Fibroblast of upper back skin (primary cell): ENCODE results near the gene ATP6V0A1.
"Not testable (repeated sequence)": the region's sequence is repeated elsewhere in the genome, so short reads cannot be mapped to it uniquely, and the experiment has no call there.

Experiments used
- DNase-seq: peaks from one replicate; pipeline ENCODE4 v3.0.0-alpha.2; 2013

ATP6V0A1 gene

DNA sequence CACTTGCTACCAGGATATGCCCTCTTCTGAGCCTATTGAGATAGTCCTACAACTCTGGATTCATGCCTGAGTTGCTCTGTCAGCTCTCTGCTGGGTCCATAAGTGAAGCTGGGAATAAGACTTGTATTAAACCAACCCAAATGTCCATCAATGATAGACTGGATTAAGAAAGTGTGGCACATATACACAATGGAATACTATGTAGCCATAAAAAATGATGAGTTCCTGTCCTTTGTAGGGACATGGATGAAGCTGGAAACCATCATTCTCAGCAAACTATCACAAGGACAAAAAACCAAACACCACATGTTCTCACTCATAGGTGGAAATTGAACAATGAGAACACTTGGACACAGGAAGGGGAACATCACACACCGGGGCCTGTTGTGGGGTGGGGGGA lies 19.1 kb downstream of the ATP6V0A1 start:
- DNase-seq, result not testable (repeated sequence)

DNA sequence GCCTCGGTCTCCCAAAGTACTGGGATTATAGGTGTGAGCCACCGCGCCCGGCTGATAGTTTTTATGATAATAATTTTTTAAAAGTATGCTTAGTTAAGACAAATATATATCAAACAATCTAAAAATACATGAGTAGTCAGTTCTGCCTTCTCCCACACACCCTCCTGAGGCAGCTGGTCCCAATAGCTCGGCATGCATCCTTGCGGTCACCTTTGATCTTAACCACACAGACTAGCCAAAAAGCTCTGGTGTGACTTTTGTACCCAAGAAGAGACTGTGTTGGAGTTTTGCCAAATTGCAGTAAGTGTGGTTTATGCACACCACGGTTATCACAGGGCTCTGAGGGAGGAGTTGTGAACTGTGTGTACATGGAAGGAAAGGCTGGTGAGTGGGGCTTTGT lies 25.6 kb downstream of the ATP6V0A1 start:
- DNase-seq, result peak; percentile 9

DNA sequence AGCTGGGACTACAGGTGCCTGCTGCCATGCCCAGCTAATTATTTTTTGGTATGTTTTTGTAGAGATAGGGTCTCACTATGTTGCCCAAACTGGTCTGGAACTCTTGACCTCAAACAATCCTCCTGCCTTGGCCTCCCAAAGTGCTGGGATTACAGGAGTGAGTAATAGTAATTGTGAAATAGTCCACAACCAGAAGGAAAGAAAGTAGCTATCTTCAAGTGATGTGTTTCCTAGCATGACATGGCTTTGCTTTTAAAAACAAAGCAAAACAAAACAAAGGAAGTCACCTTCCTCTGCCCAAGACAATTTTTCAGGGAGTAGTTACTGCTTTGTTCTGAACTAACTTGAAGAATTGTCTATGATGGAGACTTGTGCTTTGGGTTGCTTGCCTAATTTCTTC lies 27.0 kb downstream of the ATP6V0A1 start:
- no peak for DNase-seq

DNA sequence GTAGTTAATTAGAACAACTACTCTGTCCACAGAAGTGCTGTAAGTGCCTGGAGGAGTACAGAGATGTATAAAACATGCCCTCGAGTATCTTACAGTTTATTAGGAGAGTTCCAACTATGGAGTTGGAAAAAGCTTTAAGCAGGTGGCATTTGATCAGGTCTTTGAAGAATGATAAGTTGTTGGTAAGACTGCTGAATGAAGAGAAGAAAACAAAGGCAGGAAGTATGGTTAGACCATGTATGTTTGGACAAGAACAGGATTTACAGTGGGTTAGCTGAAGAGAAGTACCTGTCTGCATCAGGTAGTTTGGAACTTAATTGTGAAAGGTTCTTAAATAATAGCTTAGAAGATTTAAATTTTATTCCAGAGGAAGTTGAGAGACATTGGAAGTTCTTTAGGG lies 29.4 kb downstream of the ATP6V0A1 start:
- DNase-seq, result no peak

DNA sequence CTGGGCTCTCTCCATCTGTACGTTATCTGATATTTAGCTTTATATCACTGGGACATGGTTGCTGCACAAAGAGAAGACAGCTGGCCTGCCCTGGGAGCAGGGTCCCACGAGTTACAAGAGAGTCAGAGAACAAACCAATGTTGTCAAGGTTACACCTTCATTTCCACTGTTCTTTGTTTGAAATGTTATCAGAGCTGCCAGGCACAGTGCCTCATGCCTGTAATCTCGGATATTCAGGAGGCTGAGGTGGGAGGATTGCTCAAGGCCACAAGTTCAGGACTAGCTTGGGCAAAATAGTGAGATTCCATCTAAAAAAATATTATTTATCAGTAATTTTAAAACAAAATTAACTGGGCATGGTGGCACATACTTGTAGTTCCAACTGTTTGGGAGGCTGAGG lies 34.6 kb downstream of the ATP6V0A1 start:
- DNase-seq, result no peak

DNA sequence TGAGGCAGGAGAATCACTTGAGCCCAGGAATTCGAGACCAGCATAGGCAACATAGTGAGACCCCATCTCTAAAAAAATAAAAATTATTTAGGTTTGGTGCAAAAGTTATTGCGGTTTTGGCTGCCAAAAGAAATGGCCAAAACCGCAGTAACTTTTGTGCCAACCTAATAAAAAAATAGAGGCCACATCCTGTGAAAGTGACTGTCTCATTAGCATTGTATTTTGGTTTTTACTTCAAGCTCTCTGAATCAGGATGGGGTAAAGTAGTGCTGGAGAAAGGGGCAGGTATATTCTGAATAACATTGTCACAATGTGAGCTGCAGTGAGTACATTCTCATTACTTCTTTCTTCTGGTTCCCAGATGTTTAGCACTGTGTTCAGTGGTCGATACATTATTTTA lies 36.0 kb downstream of the ATP6V0A1 start:
- DNase-seq, result no peak

DNA sequence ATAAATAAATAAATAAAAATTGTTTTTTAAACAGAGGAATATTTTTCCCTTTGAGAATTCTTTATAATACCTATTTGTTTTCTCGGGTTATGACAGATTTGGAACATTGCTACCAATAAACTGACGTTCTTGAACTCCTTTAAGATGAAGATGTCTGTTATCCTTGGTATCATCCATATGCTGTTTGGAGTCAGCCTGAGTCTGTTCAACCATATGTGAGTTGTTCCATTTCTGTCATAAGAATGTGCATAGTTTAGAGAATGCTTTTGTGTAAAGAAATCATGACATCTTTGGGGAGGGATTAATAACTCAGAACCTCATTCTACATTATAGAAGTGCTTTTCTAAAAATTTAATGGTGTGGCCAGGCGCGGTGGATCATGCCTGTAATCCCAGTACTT lies 40.1 kb downstream of the ATP6V0A1 start:
- no peak for DNase-seq

DNA sequence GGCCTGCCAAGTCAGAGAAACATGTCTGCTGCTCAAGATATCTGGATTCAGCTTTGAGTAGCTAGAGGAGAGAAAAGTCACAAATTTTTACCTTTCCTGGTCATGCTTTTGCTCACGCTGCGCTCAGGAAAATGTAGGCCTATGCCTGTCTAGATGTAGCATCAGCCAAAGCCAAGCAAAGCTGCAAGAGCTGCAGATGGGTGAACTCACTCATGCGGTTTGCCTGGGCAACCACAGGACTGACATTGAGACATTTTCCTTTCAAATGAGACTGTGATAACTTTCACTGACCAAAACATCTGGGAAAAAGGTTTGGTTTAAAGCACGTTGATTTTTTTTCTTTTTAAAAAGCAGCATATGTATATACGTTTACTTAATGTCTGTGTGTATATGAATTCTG lies 43.4 kb downstream of the ATP6V0A1 start:
- DNase-seq, result no peak

DNA sequence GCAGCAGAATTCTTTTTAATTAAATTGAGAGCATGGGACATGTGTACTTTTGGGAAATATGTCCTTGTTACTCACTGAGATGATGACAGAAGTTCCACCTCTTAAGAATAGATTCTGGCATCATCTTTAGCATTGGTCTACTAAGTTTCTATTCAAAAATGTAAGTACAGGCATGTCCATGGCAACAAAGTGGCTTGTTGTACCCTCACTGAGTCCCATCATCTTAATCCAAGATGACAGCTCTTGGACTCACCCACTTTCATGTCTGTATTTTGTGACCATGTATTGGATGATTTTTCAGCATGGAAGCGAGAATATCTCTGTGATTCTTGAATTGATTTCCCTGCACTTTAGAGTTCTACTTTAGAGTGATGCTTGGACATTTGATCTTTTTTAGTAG lies 44.2 kb downstream of the ATP6V0A1 start:
- no peak for DNase-seq

DNA sequence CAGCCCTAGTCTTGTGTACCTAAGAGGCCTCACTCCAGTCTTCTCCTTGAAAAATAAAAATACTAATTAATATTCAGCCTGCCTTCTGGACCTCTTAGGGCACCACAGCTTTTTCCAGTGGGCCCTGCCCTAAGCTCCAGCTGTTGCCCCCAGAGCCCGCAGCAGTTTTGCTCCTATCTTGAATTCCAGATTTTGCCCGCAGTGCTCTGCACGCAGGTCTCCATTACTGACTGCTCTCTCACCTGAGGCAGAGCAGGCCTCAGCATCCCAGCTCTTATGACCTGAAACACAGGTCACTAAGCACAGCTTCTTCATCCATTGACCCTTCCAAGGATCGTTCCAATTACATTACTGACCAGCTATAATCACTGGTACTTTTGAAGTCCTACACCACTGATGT lies 49.0 kb downstream of the ATP6V0A1 start:
- no peak for DNase-seq

DNA sequence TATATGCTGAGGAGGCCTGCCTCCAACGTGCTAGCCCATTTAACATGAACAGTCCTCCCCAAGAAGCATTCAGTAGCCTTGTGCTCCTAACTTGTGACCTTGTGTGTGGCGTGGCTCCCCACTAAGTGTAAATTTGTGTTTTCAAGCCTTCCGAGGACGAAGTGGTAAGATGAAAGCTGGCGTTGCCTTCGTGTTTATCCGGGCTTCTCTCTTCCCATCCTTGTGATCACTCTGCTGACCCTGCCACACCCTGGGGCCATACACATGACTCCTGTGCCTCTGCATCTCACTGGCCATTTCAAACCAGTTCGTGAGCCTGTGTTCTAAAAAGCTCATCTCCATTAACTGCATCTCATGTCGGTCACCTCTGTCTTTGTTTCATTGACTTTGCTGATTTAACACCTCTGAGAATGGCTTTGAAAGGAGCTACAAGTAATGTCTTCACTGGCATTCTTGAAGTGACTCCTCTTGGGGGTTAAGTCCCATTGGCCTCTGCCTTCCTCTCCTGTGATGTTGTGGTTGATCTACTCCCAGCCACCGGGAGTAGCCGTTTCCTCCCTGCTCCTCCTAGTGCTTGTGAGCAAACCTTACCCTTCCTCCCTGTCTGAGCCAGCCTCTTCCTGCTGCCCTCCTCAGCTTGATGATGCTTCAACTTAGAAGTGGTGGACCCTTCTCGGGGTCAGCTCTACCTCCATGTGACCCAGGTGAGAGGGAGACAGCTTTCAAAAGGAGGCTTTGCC lies 49.9 kb downstream of the ATP6V0A1 start:
- no peak for DNase-seq

DNA sequence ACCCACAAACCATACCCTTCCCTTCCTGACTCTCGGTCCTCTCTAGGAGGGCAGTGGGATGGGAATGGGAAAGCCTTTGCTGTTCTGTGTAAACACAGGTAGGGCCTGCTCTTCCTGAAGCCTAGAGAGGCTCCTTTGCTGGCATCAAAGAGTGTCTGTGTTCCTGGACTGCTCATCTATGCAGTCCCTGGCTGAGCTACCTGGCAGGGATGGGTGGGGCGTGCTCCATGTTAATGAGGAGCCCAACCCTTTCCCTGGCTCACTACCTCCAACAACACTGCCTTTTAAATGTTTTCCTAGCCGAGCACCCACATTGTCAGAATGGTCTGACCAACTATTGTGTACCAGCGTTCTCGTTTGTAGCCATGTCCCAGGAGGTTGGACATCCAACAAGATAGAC lies 50.7 kb downstream of the ATP6V0A1 start:
- no peak for DNase-seq

DNA sequence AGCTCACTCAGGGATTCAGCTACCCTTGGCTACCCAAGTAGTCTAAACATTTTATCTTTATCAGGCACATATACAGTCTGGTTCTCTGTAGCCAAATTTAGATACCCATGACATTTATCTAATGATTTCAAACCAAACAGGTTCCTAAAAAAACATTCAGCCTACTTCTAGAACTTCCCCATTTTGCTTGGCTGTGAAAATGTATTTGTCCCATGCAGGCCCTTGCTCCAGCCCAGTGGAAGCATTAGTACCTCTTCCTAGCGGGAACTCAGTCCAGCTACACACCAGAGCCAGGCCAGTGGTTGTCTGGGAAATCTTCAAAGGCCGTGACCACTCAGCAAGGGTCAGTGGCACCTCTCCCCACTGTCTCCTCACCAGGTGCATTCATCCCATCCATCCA lies 51.2 kb downstream of the ATP6V0A1 start:
- DNase-seq, result no peak

DNA sequence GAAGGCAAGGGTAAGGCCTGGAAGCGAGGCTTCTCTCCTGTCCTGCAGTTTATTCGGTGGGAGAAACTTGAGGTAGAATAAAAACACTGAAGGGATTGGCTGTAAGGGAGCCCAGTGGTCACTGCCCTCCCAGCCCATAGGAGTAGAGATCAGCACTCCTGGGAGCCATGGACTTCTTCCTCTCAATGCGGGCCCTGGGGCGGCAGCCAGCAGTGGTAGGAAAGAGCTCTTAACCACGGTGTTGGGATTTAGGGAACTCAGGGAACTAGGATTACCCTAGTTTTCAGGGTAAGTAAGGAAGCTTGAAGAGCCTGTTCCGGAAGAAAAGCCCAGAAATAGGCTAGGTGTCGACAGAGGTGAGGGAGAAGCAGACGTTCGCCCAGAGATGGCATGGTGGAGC lies 53.6 kb downstream of the ATP6V0A1 start:
- no peak for DNase-seq

DNA sequence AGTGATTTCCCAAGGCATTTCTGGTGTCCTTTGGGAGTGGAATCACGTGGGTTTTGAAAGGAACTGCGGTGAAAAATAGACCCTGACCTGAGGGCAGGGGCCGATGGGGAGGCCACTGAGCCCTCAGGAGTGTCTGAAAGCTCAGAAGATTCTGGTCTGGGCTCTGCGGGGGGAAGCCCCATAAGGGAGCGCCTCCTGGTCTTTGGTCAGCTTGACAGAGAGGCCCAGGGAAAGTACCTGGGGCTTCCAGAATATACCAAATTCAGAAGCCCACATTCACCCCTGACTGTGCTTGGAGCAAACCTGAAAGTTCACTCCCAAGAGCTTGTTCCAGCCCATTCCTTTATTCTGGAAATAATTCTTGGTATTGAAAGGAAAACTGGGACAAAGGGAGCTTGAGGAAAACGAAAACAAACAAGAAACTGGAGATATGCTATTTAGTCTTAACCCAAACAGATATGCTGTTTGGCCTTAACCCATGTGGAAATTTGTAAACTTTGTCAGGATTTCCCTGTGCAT lies 54.1 kb downstream of the ATP6V0A1 start:
- DNase-seq, result no peak

DNA sequence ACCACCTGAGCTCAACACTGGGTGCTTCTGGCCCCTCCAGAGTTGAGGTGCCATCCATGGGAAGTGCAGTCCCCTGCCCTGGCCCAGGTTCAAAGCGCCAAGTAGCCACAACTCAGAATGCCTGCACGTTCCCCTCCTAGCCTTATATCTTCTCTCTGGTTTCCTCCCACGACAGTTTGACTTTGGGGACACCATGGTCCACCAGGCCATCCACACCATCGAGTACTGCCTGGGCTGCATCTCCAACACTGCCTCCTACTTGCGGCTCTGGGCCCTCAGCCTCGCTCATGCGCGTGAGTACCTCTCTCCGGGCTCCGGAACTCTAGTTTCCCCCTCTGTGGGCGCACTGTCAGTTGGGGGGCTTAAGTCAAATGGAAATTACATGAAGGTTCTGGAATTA lies 55.0 kb downstream of the ATP6V0A1 start:
- no peak for DNase-seq

DNA sequence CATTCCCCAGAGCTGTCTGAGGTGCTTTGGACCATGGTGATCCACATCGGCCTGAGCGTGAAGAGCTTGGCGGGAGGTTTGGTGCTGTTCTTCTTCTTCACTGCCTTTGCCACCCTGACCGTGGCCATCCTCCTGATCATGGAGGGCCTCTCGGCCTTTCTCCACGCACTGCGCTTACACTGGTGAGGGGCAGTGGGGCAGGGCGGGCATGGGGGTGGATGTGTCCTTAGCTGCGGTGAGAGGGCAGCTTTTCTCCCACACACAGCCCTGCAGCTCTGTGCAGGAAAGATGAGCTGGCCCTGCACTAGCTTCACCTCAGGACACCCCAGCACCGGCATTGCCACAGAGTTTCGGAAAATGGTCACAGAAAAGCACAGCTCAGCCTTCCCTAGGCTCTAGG lies 55.6 kb downstream of the ATP6V0A1 start:
- no peak for DNase-seq

DNA sequence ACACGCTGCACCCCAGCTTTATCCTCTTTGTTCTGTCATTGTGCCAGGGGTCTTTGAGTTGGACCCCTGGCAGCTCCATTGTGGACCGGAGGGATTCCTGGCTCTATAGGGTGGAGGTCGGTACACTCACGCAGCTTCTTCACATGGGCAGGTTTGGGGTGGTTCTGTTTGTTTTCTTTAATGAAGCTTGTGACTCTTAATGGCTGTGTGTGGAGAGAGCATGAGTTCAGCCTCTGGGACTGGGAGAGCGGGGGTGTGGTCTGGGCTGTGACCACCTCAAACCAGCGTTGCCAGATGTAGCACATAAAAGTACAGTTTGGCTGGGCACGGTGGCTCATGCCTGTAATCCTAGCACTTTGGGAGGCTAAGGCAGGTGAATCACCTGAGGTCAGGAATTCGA lies 56.2 kb downstream of the ATP6V0A1 start:
- DNase-seq, result no peak

DNA sequence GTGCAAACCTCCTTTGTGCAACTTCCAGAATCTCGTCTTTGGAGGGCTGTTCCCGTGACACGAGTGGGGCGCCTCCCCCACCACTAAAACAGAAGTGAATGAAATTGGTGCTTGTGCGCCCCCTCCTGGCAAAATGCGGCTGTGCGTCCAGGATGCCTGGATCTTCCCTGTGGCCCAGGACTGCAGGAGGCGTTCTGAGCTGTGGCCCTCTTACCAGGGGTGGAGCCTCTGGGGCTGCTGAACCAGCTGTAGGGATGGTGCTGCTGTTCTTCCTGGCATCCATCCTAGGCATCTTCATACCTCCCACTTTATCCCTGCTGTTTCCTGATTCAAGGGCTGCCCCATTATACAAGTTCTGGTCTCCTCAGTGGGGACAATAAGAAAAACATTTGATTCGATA lies 58.8 kb downstream of the ATP6V0A1 start:
- peak; percentile 95 for DNase-seq

DNA sequence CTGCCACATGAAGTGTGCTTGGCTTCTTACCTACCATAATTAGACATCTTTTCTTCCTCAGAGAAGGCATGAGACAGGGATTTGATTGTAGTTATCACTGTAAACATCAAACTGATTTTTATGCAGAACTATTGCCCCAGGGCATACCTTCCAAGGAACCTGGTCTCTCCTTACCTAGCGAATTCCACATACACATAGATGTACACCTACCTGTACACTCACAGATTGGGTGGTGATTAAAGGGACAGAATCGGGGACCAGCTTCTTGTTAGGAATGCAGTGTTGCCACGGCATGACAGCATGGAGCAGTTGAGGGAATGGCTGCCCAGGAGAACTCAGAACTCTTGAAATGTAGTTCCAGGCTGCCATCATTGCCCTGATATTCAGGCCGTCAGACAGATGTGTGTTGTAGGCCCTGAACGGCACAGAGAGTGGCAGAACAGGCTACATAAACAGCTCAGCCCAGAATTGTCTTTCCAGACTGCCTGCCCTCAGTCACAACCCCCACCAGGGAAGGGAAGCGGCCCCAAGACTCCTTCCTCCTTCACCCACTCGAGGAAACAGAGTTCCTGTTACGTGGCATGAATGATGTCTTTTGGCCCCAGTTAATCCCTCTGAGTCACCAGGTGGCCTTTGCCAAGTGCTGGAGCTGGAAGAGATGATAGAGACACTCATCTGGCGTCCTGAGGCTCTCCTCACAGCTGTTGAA lies 59.5 kb downstream of the ATP6V0A1 start:
- peak; percentile 99 for DNase-seq

DNA sequence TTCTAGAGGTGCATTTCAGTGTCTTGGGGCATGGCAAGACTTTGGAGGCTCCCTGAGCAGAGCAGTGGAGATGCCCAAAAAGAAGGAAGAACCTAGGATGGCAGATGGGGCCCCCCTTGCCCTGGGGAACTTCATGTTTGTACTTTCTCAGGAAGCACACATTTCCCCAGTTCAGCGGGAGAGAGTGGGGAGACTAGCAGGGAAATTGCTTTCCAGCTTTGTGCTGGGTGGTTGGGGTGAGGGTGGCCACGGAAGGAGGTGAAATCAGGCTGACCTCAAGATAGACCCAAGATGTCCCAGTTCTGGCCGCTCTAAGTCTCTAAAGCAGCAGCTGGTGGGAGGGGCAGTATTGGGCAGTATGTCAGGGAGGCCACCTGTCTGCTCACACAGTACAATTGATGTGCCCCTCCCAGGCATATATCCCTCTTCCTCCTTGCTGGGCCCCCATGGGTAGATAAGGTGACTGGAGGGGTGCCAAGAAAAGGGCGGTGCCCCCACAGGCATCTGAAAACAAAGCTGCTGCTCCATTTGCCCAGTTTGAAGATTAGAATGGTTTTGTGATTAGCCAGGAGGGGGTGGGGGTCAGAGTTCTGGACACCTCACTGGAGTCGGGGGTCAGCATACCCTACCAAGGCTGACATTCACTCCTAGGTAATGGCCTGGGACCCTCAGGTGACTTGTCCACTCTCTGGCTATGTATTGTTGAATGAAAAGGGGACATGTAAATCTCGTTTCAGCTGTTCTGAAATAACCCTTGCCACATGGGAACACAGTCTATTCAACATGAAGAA lies 60.3 kb downstream of the ATP6V0A1 start:
- peak; percentile 44 for DNase-seq

DNA sequence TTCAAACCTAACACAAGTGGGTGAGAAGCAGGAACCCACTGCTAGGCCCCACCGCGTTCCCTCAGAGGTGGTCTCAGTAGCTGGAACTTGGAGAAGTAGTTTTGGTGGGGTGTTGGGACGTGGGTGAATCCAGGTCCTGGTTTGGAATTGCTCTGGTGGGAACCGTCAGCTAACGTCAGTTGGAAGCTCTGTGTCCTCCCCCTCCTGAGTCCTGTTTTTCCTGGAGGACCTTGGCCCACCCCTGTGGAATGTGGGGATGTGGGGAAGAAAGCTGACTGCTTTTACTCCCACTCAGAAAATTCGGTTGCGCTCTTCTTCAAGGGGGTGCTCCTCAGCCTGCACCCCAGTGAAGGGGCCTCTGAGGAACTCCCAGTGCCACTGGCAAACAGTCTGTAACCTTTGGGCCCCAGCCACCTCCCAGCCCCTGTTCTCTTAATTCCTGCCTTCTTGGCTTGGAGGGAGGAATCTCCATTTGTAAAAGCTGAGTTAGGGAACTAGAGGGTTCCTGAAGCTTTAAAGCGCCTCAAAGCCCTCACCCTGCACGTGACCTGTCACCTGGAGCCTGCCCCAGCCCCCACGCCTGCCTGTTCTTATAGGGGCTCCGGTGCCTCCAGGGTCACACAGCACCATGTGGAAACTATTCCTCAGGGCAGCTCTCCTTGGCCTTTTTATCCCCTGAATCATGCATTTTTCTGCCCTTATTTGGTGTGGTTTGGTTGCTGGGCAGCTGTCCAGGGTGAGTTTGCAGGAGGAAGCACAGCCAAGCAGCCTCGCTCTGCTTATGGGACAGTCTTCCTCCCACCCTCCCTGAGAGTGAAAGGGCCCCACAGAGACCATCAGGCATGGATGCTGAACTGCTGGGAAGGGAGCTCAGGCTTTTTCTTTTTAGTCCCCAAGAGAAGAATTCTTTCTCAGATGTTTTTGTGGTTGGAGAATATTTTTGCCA lies 61.1 kb downstream of the ATP6V0A1 start:
- peak; percentile 100 for DNase-seq

DNA sequence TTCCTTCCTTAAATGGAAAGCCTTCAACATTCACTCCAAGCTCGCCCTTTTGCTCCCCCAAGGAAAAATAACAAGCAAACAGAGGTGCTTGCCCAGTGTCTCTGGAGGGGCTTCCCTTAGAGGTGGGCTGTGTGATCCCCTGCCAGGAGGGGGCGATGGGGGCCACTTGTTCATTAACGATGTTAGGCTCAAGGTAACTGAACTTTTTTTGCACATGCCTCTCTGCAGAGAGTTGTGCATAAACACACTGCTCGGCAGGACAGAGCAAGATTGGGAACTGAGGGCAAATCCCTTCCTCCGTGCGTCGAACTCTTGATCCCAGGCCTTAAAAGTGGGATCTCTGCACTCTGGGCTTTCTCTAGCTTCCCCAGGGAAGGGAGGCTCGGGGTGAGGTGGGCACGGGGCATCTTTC lies 61.9 kb downstream of the ATP6V0A1 start:
- DNase-seq, result no peak
